ENCODE measurements around the gene FAF1.

The FAF1 gene

DNA sequence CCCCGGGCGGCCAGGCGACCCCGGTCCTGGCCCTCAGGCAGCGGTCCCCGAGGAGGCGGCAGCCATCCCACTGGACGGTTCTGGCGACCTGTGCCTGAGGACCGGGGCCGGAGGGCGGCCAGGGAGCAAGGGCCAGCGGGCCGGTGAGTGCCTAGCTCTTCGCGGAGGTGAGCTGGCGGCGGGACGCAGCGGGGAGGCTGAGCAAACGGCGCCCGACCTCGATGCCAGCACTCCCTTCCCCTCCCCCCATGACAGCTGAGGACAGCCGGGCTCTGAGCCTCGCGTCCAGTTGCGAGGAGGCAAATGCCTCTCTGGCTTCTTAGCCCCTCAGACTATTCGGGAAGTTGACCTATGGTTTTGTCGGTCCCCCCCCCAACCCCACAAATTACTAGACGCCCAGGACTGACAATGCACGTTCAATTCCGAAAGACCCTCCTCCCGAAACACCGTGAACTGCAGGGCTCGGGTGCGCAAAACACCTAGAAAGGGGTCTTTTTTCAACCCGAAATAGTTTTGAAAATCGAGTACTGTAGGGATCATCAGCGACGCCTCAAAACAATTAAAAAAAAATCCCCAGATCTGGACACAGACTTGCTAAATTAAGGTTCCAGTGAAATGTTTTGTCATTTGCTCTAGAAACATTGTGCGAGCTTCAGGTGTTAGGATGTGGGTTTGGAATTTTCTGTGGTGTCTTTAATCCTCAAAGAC is 18.2 kb upstream of the FAF1 start:
- peak; percentile 58 for DNase-seq (ENCODE audit: low spot score)

- DNase-seq (ENCODE audit: low spot score), result peak; percentile 72
Measured at GRCh38 chr1:50977575-50978143, 17.6 kb upstream of the FAF1 start.

GRCh38 chr1:50976890-50977574 is 17.0 kb upstream of the FAF1 start:
- peak; percentile 51 for DNase-seq (ENCODE audit: low spot score)

- DNase-seq (ENCODE audit: low spot score), result no peak
Measured at GRCh38 chr1:50976111-50976889, 16.2 kb upstream of the FAF1 start.

DNA sequence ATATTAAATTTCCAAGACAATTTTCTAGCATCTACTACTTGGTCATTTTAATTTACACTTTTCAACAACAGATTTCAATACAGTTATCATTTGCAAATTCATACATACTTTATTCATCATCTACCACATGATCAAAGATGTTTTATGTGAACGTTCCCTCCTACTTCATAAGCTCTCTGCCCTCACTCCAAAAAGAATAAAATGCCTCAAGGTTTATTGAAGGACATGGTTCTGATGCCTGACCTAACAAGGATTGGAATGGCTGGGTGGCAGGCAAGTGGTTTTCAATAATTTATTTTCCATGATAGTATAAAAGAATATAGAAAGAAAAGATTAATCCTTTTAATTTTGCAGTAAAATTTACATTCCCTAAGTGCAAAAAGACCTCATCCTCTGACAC is 15.4 kb upstream of the FAF1 start:
- no peak for DNase-seq (ENCODE audit: low spot score)

- no peak for DNase-seq (ENCODE audit: low spot score)
Measured at GRCh38 chr1:50974618-50974935, 14.5 kb upstream of the FAF1 start.

GRCh38 chr1:50973875-50974617 is 14.0 kb upstream of the FAF1 start:
- no peak for DNase-seq (ENCODE audit: low spot score)

GRCh38 chr1:50973255-50973654 is 13.2 kb upstream of the FAF1 start:
- DNase-seq (ENCODE audit: low spot score), result no peak

DNA sequence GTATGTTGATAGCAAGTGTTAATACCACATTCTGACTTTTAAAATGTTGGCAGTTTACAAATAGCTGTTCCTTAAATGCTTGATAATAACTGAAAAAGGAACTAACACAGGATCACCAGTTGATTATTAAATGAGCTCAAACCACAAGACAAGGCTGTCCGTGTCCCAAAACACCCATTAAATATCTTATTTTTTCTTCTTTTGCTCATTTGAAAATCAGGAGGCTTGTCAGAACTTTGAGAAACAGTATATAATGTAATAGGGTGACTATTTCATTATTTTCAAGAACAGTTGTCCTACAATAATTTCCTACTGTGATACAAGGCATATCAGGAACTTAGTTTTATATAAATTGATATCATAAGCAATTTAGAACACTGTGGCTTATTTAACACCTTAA is 12.7 kb upstream of the FAF1 start:
- no peak for DNase-seq (ENCODE audit: low spot score)

GRCh38 chr1:50971748-50972305 is 11.8 kb upstream of the FAF1 start:
- no peak for DNase-seq (ENCODE audit: low spot score)

GRCh38 chr1:50970931-50971582 is 11.0 kb upstream of the FAF1 start:
- no peak for DNase-seq (ENCODE audit: low spot score)

DNA sequence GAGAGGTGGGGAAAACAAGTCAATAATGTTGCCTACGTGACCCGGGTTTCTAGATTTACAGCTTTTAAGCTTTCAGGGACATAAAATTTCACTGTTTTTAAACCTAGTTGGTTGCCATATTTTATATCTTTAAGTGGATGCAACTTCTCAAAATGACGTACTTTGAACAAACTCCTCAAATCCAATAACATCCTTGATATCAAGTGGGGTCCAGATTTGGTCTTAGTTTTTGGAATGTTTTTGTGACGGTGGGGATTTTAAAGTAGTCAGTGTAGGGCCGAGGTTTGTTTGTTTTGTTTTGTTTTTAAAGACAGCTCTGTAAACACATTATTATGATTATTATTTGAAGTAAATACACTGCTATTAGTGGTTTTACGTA is 10.4 kb upstream of the FAF1 start:
- DNase-seq (ENCODE audit: low spot score), result no peak

DNA sequence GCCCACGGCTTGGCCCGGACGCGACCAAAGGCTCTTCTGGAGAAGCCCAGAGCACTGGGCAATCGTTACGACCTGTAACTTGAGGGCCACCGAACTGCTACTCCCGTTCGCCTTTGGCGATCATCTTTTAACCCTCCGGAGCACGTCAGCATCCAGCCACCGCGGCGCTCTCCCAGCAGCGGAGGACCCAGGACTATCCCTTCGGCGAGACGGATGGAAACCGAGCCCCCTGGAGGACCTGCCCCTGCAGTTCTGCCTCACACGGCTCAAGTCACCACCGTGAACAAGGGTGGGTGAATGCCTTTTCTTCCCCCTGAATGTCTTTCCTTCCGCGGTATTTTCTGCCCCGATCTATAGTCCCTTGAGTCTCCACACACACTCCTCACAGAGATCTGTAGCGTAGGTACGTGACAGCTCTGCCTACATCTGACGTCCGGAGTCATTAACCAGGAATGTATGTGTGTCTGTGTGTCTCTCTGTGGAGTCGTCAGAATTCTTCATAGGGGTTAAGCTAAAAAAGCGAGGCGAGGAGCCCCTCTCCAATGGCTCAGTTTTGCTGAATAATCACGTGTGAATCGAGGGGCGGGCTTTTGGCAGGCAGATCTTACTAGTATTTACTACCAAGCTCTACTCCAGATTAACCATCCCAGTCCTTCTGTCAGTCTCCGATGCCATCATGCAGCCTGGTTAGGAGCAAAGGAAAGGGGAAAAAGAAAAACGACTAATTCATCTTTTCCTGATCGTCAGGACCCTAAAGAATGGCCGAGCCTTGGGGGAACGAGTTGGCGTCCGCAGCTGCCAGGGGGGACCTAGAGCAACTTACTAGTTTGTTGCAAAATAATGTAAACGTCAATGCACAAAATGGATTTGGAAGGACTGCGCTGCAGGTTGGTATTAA is 9.8 kb upstream of the FAF1 start, which contains the start of gene CDKN2C:
Gene CDKN2C, plus strand, starts transcription at position 635 of the 898 bp plus-strand sequence. Its CDS starts 124 bp downstream, at position 759.
- DNase-seq (ENCODE audit: low spot score), result peak; percentile 72

GRCh38 chr1:50968821-50969610 is 8.9 kb upstream of the FAF1 start:
- peak; percentile 9 for DNase-seq (ENCODE audit: low spot score)

GRCh38 chr1:50968158-50968820 is 8.2 kb upstream of the FAF1 start:
- peak; percentile 95 for DNase-seq (ENCODE audit: low spot score)

GRCh38 chr1:50967416-50968157 is 7.5 kb upstream of the FAF1 start:
- DNase-seq (ENCODE audit: low spot score), result peak; percentile 15

GRCh38 chr1:50966991-50967390 is 6.9 kb upstream of the FAF1 start:
- no peak for DNase-seq (ENCODE audit: low spot score)

DNA sequence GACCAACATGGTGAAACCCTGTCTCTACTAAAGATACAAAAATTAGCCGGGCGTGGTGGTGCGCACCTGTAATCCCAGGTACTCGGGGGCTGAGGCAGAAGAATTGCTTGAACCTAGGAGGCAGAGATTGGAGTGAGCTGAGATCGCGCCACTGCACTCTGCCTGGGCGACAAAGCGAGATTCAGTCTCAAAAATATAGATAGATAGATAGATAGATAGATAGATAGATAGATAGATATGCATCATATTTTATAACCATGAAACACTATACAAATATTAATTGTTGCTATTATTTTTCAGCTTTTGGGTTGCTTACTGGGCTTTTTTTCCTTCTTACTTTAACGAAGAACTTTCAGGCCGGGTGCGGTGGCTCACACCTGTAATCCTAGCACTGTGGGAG is 4.8 kb upstream of the FAF1 start:
- DNase-seq (ENCODE audit: low spot score), result no peak
